Pericardium fibroblast (primary cell): Measurements from ENCODE around the gene CSAG3. TPM values are rescaled to one million over a fixed set of nuclear protein-coding genes. Genes with fewer than 3 reads are reported as not detected.

Source experiments
- total RNA-seq: library from RNA; depleted of rRNA; stranded (reverse); fragments of >200 nt; gene quantifications from 2 replicates; pipeline ENCODE4 v1.2.3, GENCODE V29; 2015

The CSAG3 gene
- not detected in 2 replicates for total RNA-seq

DNA sequence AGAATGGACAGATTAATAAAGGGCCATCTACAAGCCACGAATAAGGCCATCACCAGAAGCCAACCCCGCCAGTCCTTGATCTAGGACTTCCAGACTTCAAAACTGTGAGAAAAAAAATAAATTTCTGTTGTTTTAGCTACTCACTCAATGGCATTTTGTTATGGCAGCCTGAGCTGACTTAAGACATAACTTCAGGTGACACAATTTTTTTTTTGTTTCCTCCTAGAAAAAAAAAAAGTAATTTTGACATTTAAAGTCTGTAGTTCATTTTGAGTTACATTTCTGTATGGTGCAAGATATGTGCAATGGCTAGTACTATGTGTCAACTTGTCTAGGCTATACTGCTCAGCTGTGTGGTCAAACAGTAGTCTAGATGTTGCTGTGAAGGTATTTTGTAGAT, at the start of gene CSAG3:
Gene CSAG3, plus strand, starts transcription at position 301 of the 400 bp plus-strand sequence.

DNA sequence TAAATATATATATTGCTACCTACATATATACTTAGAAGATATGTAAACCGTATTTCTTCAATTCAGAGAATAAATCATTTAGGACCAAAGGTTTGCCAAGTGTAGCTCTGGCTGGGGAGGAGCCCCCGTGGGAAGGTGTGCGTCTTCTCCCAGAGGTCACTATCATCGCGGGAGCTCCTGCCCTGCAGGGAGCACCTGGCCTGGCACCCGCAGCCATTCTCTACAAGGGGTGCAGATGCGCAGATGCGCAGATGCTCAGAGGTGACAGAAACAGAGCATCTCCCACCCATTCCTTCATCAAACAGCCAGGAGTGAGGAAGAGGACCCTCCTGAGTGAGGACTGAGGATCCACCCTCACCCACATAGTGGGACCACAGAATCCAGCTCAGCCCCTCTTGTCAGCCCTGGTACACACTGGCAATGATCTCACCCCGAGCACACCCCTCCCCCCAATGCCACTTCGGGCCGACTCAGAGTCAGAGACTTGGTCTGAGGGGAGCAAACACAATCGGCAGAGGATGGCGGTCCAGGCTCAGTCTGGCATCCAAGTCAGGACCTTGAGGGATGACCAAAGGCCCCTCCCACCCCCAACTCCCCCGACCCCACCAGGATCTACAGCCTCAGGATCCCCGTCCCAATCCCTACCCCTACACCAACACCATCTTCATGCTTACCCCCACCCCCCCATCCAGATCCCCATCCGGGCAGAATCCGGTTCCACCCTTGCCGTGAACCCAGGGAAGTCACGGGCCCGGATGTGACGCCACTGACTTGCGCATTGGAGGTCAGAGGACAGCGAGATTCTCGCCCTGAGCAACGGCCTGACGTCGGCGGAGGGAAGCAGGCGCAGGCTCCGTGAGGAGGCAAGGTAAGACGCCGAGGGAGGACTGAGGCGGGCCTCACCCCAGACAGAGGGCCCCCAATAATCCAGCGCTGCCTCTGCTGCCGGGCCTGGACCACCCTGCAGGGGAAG, 44.9 kb upstream of the CSAG3 start, which contains the start of gene MAGEA2B:
Gene MAGEA2B, plus strand, starts transcription at position 814 of the 973 bp plus-strand sequence. CDS start 2,479 bp downstream, outside the sequence.

DNA sequence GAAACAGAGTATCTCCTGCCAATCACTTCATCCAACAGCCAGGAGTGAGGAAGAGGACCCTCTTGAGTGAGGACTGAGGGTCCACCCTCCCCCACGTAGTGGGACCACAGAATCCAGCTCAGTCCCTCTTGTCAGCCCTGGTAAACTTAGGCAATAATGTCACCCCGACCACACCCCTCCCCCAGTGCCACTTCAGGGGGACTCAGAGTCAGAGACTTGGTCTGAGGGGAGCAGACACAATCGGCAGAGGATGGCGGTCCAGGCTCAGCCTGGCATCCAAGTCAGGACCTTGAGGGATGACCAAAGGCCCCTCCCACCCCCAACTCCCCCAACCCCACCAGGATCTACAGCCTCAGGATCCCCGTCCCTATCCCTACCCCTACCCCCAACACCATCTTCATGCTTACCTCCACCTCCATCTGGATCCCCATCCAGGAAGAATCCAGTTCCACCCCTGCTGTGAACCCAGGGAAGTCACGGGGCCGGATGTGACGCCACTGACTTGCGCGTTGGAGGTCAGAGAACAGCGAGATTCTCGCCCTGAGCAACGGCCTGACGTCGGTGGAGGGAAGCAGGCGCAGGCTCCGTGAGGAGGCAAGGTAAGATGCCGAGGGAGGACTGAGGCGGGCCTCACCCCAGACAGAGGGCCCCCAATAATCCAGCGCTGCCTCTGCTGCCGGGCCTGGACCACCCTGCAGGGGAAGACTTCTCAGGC, 25.6 kb upstream of the CSAG3 start, which contains the start of the genes CSAG1 and MAGEA12:
Gene CSAG1, minus strand, starts transcription at position 461 of the 715 bp plus-strand sequence. CDS start 1,261 bp downstream, outside the sequence.
Gene MAGEA12, plus strand, starts transcription at position 497 of the 715 bp plus-strand sequence. CDS start 2,405 bp downstream, outside the sequence.

DNA sequence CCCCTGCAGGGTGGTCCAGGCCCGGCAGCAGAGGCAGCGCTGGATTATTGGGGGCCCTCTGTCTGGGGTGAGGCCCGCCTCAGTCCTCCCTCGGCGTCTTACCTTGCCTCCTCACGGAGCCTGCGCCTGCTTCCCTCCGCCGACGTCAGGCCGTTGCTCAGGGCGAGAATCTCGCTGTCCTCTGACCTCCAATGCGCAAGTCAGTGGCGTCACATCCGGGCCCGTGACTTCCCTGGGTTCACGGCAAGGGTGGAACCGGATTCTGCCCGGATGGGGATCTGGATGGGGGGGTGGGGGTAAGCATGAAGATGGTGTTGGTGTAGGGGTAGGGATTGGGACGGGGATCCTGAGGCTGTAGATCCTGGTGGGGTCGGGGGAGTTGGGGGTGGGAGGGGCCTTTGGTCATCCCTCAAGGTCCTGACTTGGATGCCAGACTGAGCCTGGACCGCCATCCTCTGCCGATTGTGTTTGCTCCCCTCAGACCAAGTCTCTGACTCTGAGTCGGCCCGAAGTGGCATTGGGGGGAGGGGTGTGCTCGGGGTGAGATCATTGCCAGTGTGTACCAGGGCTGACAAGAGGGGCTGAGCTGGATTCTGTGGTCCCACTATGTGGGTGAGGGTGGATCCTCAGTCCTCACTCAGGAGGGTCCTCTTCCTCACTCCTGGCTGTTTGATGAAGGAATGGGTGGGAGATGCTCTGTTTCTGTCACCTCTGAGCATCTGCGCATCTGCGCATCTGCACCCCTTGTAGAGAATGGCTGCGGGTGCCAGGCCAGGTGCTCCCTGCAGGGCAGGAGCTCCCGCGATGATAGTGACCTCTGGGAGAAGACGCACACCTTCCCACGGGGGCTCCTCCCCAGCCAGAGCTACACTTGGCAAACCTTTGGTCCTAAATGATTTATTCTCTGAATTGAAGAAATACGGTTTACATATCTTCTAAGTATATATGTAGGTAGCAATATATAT, 5.0 kb upstream of the CSAG3 start, which contains the start of gene MAGEA2:
Gene MAGEA2, minus strand, starts transcription at position 157 of the 965 bp plus-strand sequence. CDS start 2,479 bp downstream, outside the sequence.

DNA sequence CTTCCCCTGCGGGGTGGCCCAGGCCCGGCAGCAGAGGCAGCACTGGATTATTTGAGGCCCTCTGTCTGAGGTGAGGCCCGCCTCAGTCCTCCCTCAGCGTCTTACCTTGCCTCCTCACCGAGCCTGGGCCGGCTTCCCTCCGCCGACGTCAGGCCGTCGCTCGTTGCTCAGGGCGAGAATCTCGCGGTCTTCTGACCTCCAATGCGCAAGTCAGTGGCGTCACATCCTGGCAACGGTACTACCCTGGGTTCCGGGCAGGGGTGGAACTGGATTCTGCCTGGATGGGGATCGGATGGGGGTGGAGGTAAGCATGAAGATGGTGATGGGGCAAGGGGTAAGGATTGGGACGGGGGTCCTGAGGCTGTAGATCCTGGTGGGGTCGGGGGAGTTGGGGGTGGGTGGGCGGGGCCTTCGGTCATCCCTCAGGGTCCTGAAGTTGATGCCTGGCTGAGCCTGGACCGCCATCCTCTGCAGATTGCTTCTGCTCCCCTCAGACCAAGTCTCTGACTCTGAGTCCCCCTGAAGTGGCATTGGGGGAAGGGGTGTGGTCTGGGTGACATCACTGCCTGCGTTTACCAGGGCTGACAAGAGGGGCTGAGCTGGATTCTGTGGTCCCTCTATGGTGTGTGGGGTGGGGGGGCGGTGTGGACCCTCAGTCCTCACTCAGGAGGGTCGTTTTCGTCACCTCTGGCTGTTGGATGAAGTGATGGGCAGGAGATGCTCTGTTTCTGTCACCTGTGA, 10.7 kb downstream of the CSAG3 start, which contains the start of gene MAGEA6:
Gene MAGEA6, minus strand, starts transcription at position 141 of the 741 bp plus-strand sequence. CDS start 2,039 bp downstream, outside the sequence.

Other genes starting within 250 kb of the CSAG3 start
- gene GABRQ, start 121.3 kb upstream of the CSAG3 start, total RNA-seq: not detected in 2 replicates
- gene MAGEA3, start 60.4 kb upstream of the CSAG3 start, total RNA-seq: not detected in 2 replicates
- gene CSAG2, start 49.9 kb upstream of the CSAG3 start, total RNA-seq: not detected in 2 replicates
- not detected in 2 replicates for gene MAGEA2B, start 44.6 kb upstream of the CSAG3 start, total RNA-seq
- not detected in 2 replicates for gene CSAG1, start 25.5 kb upstream of the CSAG3 start, total RNA-seq
- gene MAGEA12, start 25.5 kb upstream of the CSAG3 start, total RNA-seq: not detected in 2 replicates
- gene MAGEA2, start 5.4 kb upstream of the CSAG3 start, total RNA-seq: not detected in 2 replicates
- not detected in 2 replicates for gene MAGEA6, start 10.5 kb downstream of the CSAG3 start, total RNA-seq
- gene CETN2, start 71.5 kb downstream of the CSAG3 start, total RNA-seq: 27.1 and 36.5 TPM in 2 replicates
- gene NSDHL, start 71.8 kb downstream of the CSAG3 start, total RNA-seq: 21.7 and 25.9 TPM in 2 replicates
- gene ZNF185, start 138.8 kb downstream of the CSAG3 start, total RNA-seq: 4.6 and 5.0 TPM in 2 replicates
- not detected in 2 replicates for gene PNMA5, start 234.9 kb downstream of the CSAG3 start, total RNA-seq